NCI-H2107 treated with DMSO at 0.1 percent for 48 hours (cell line): Measurements from ENCODE around the gene CORO2A.
"Not testable (repeated sequence)": the region's sequence is repeated elsewhere in the genome, so short reads cannot be mapped to it uniquely, and the experiment has no call there.

Experiments
- DNase-seq: peaks from one replicate; lab custom pipeline; 2025; ENCODE audit not compliant: unreplicated experiment; lab: John Stamatoyannopoulos, UW

Gene CORO2A

GRCh38 chr9:98144631-98145030 is 47.8 kb downstream of the CORO2A start:
- no peak for DNase-seq

- no peak for DNase-seq
These were observed 48.4 kb downstream of the CORO2A start for GRCh38 chr9:98144076-98144475.

- DNase-seq: no peak
These were observed 49.4 kb downstream of the CORO2A start for GRCh38 chr9:98142925-98143481.

- no peak for DNase-seq
These were observed 50.1 kb downstream of the CORO2A start for GRCh38 chr9:98142182-98142907.

- DNase-seq: no peak
These were observed 51.9 kb downstream of the CORO2A start for GRCh38 chr9:98140503-98140902.

GRCh38 chr9:98136489-98136888 is 55.9 kb downstream of the CORO2A start:
- DNase-seq: no peak

- DNase-seq: no peak
These were observed 56.5 kb downstream of the CORO2A start for GRCh38 chr9:98135938-98136337.

- DNase-seq: no peak
These were observed 56.9 kb downstream of the CORO2A start for GRCh38 chr9:98135558-98135934.

- DNase-seq: no peak
These were observed 57.5 kb downstream of the CORO2A start for GRCh38 chr9:98134702-98135557.

- DNase-seq: peak; percentile 80
These were observed 59.4 kb downstream of the CORO2A start for GRCh38 chr9:98132806-98133631.

- DNase-seq: no peak
These were observed 60.3 kb downstream of the CORO2A start for GRCh38 chr9:98132158-98132557.

- no peak for DNase-seq
These were observed 61.7 kb downstream of the CORO2A start for GRCh38 chr9:98130576-98131228.

- DNase-seq: not testable (repeated sequence)
These were observed 62.4 kb downstream of the CORO2A start for GRCh38 chr9:98130060-98130459.

GRCh38 chr9:98129451-98129881 is 63.0 kb downstream of the CORO2A start:
- no peak for DNase-seq

- no peak for DNase-seq
These were observed 64.1 kb downstream of the CORO2A start for GRCh38 chr9:98128316-98128715.

- no peak for DNase-seq
These were observed 65.2 kb downstream of the CORO2A start for GRCh38 chr9:98127226-98127625.

GRCh38 chr9:98124637-98125426 is 67.6 kb downstream of the CORO2A start:
- no peak for DNase-seq

GRCh38 chr9:98124091-98124490 is 68.3 kb downstream of the CORO2A start:
- not testable (repeated sequence) for DNase-seq

- DNase-seq: no peak
These were observed 71.4 kb downstream of the CORO2A start for GRCh38 chr9:98121058-98121457.

- DNase-seq: no peak
These were observed 72.0 kb downstream of the CORO2A start for GRCh38 chr9:98120476-98120875.
